Neuronal stem cell (in vitro differentiated cells): Measurements from ENCODE around the gene CFAP77.

ENCODE experiments used
- DNase-seq: peaks from one replicate; pipeline ENCODE4 v3.0.0-alpha.2; 2013; ENCODE audit warnings: low spot score
- H2AFZ ChIP-seq: one replicate; pipeline ENCODE4 v1.6.1; 2013; ENCODE audit warnings: mild to moderate bottlenecking, low read length, inconsistent platforms
- H2AK5ac ChIP-seq: 2 replicates; pipeline ENCODE4 v1.6.1; 2013; ENCODE audit warnings: low read depth, mild to moderate bottlenecking, inconsistent platforms, low read length, moderate library complexity, mixed read lengths
- H2BK120ac ChIP-seq: 2 replicates; pipeline ENCODE4 v1.6.1; 2013; ENCODE audit warnings: low read depth, mild to moderate bottlenecking, inconsistent platforms, low read length, moderate library complexity, mixed read lengths
- H2BK12ac ChIP-seq: one replicate; pipeline ENCODE4 v1.6.1; 2013; ENCODE audit warnings: low read length, inconsistent platforms
- H2BK15ac ChIP-seq: 2 replicates; pipeline ENCODE4 v1.6.1; 2013; ENCODE audit warnings: mild to moderate bottlenecking, low read length, inconsistent platforms, mixed read lengths
- H2BK5ac ChIP-seq: one replicate; pipeline ENCODE4 v1.6.1; 2013; ENCODE audit warnings: inconsistent platforms, mild to moderate bottlenecking, low read length, moderate library complexity
- H3K14ac ChIP-seq: one replicate; pipeline ENCODE4 v1.6.1; 2013; ENCODE audit warnings: low read length, inconsistent platforms
- H3K18ac ChIP-seq: 2 replicates; pipeline ENCODE4 v1.6.1; 2013; ENCODE audit warnings: low read length, inconsistent platforms
- H3K23ac ChIP-seq: 2 replicates; pipeline ENCODE4 v1.6.1; 2013; ENCODE audit warnings: low read depth, mild to moderate bottlenecking, mixed read lengths, low read length, inconsistent platforms; ENCODE audit not compliant: poor library complexity
- H3K27ac ChIP-seq: replicated peaks from 3 replicates; pipeline ENCODE4 v1.5.1; 2013; ENCODE audit warnings: low read length, inconsistent platforms
- H3K27me3 ChIP-seq, 3 experiments: 2 replicates each; pipeline ENCODE4 v1.6.1; 2013; ENCODE audit warnings: low read length in 3 of 3, mild to moderate bottlenecking in 2 of 3, inconsistent platforms in 1 of 3, low read depth in 1 of 3, mixed read lengths in 1 of 3, moderate library complexity in 1 of 3; ENCODE audit not compliant: control insufficient read depth in 3 of 3, insufficient read depth in 3 of 3
- H3K36me3 ChIP-seq, 2 donors: replicated peaks in 1 of 2; 2 replicates each; pipeline ENCODE4 v1.6.1; 2013; ENCODE audit warnings: low read length in 2 of 2; ENCODE audit not compliant: control insufficient read depth in 2 of 2, insufficient read depth in 2 of 2
- H3K4ac ChIP-seq: 2 replicates; pipeline ENCODE4 v1.6.1; 2013; ENCODE audit warnings: inconsistent platforms, mild to moderate bottlenecking, low read length, moderate library complexity
- H3K4me1 ChIP-seq, 2 donors: 1 replicate in 1 of 2; 2 replicates in 1 of 2; pipeline ENCODE4 v1.6.1; 2013; ENCODE audit warnings: low read length in 2 of 2, low read depth in 1 of 2; ENCODE audit not compliant: control insufficient read depth in 2 of 2, insufficient read depth in 1 of 2
- H3K4me2 ChIP-seq: one replicate; pipeline ENCODE4 v1.6.1; 2013; ENCODE audit warnings: mild to moderate bottlenecking, low read length, inconsistent platforms; ENCODE audit not compliant: insufficient read depth, poor library complexity, severe bottlenecking
- H3K4me3 ChIP-seq, 2 donors: 2 replicates each; pipeline ENCODE4 v1.5.1; 2013; ENCODE audit warnings: low read length in 2 of 2, mild to moderate bottlenecking in 2 of 2, inconsistent platforms in 1 of 2, moderate library complexity in 1 of 2
- H3K79me1 ChIP-seq: one replicate; pipeline ENCODE4 v1.6.1; 2013; ENCODE audit warnings: low read depth, mild to moderate bottlenecking, inconsistent platforms, low read length, moderate library complexity
- H3K9ac ChIP-seq: one replicate; pipeline ENCODE4 v1.6.1; 2013; ENCODE audit warnings: mild to moderate bottlenecking, low read depth, low read length, inconsistent platforms; ENCODE audit not compliant: poor library complexity
- H3K9me3 ChIP-seq, 2 donors: replicated peaks in 1 of 2; 2 replicates each; pipeline versions ENCODE3 to v1.6.1; 2013; ENCODE audit warnings: low read length in 2 of 2, mild to moderate bottlenecking in 2 of 2, inconsistent platforms in 1 of 2, low read depth in 1 of 2, mixed read lengths in 1 of 2, moderate library complexity in 1 of 2; ENCODE audit not compliant: control insufficient read depth in 2 of 2, insufficient read depth in 1 of 2
- H4K8ac ChIP-seq: one replicate; pipeline ENCODE4 v1.6.1; 2013; ENCODE audit warnings: low read depth, mild to moderate bottlenecking, inconsistent platforms, low read length, moderate library complexity
- H4K91ac ChIP-seq: one replicate; pipeline ENCODE4 v1.6.1; 2013; ENCODE audit warnings: low read length, low read depth, mild to moderate bottlenecking, inconsistent platforms; ENCODE audit not compliant: poor library complexity
- WGBS, 2 donors: extraction: QIAGEN DNeasy Blood & Tissue Kit; methylation state at CpG; one replicate each; pipeline ENCODE4 v1.1.7; 2013; ENCODE audit warnings: missing lambda C conversion rate in 2 of 2, mixed read lengths in 1 of 2; ENCODE audit not compliant: insufficient read length in 2 of 2, insufficient replicate concordance in 1 of 2; ENCODE audit errors: extremely low coverage in 2 of 2; 5-methylcytosine and 5-hydroxymethylcytosine counted together

CFAP77 gene

GRCh38 chr9:132539096-132539495 is 129.1 kb downstream of the CFAP77 start:
- Histone ChIP-seq H2AK5ac (no peak overlapping the region), H3K18ac (no peak overlapping the region), H4K91ac (no peak overlapping the region), H2BK5ac (no peak overlapping the region), H3K14ac (no peak overlapping the region), H3K4me1 (peaks cover 2 to 12% of the 10 kb centered on the region in 2 donors), H3K36me3 (no peaks in the 10 kb centered on the region), H3K79me1 (no peaks in the 10 kb centered on the region), H2BK12ac (no peak overlapping the region), H2BK15ac (no peak overlapping the region), H3K27ac (no peak overlapping the region), H3K9ac (no peak overlapping the region), H4K8ac (no peak overlapping the region), H3K23ac (no peak overlapping the region), H2BK120ac (no peak overlapping the region), H3K9me3 (peaks cover 3 to 4% of the 10 kb centered on the region in 2 donors), H2AFZ (no peak overlapping the region), H3K27me3 (peaks cover 0 to 23% (median 0%) of the 10 kb centered on the region in 3 experiments), H3K4me2 (no peak overlapping the region), H3K4ac (no peak overlapping the region), H3K4me3 (no peak overlapping the region)
- DNase-seq: no peak
- WGBS, 2 donors: no CpG with 5 or more reads among the region's 7 CpGs

DNA sequence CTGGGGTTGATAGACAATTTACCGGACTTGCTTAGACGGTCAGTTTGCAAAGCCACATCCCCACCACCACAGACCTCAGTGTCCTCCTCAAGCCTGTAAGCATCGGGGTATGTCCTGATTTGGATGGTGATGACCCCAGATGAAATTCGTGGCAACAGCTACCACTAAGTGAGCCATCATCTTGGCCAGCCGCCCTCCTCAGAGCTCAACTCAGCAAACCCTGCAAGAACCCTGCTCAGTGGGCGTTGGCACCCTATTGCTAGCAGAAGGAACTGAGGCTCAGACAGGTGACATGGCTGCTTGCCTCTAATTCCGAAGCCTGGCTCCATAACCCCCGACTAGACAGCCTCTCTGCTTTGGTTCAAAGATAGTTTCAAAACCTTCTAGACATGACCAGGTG is 131.0 kb downstream of the CFAP77 start:
- Histone ChIP-seq H2BK5ac (no peak overlapping the region), H3K9me3 (peaks cover 0 to under 1% of the 10 kb centered on the region in 2 donors), H3K18ac (no peak overlapping the region), H3K4me2 (no peak overlapping the region), H3K36me3 (no peaks in the 10 kb centered on the region), H3K27me3 (peaks cover 0 to 37% (median 0%) of the 10 kb centered on the region in 3 experiments), H2AK5ac (no peak overlapping the region), H3K4me3 (no peak overlapping the region), H4K91ac (peak overlapping the region; percentile 40), H4K8ac (no peak overlapping the region), H2BK120ac (no peak overlapping the region), H3K4ac (no peak overlapping the region), H3K14ac (no peak overlapping the region), H3K9ac (no peak overlapping the region), H2BK15ac (no peak overlapping the region), H3K23ac (no peak overlapping the region), H3K79me1 (no peaks in the 10 kb centered on the region), H3K4me1 (peaks cover 2 to 19% of the 10 kb centered on the region in 2 donors), H2AFZ (no peak overlapping the region), H2BK12ac (no peak overlapping the region), H3K27ac (no peak overlapping the region)
- no CpG with 5 or more reads among the region's 8 CpGs for WGBS, 2 donors
- DNase-seq: no peak

GRCh38 chr9:132541870-132542830 is 132.1 kb downstream of the CFAP77 start:
- no CpG with 5 or more reads among the region's 19 CpGs for WGBS, 2 donors
- Histone ChIP-seq H4K8ac (no peak overlapping the region), H3K4me3 (no peak overlapping the region), H3K23ac (no peak overlapping the region), H3K27ac (no peak overlapping the region), H3K9me3 (no peaks in the 10 kb centered on the region), H3K18ac (peak overlapping the region; percentile 81), H2BK15ac (peak overlapping the region; percentile 76), H2AK5ac (peak overlapping the region; percentile 44), H2BK120ac (peak overlapping the region; percentile 6), H3K27me3 (peaks cover 0 to 37% (median 0%) of the 10 kb centered on the region in 3 experiments), H3K79me1 (no peaks in the 10 kb centered on the region), H2AFZ (no peak overlapping the region), H2BK12ac (no peak overlapping the region), H2BK5ac (peak overlapping the region; percentile 8), H3K4me1 (peaks cover 10 to 26% of the 10 kb centered on the region in 2 donors), H3K4ac (no peak overlapping the region), H3K9ac (no peak overlapping the region), H4K91ac (no peak overlapping the region), H3K36me3 (no peaks in the 10 kb centered on the region), H3K4me2 (no peak overlapping the region), H3K14ac (peak overlapping the region; percentile 2)
- DNase-seq: no peak

GRCh38 chr9:132543251-132543650 is 133.2 kb downstream of the CFAP77 start:
- Histone ChIP-seq H3K14ac (peak overlapping the region; percentile 32), H3K4me1 (peaks cover 17 to 27% of the 10 kb centered on the region in 2 donors), H3K27me3 (peaks cover 0 to 37% (median 0%) of the 10 kb centered on the region in 3 experiments), H3K9me3 (no peaks in the 10 kb centered on the region), H3K79me1 (no peaks in the 10 kb centered on the region), H3K9ac (peak overlapping the region; percentile 55), H4K8ac (no peak overlapping the region), H2AK5ac (peak overlapping the region; percentile 91), H2BK5ac (no peak overlapping the region), H2AFZ (no peak overlapping the region), H2BK120ac (peak overlapping the region; percentile 76), H3K36me3 (no peaks in the 10 kb centered on the region), H3K4me3 (no peak overlapping the region), H2BK12ac (peak overlapping the region; percentile 2), H3K23ac (no peak overlapping the region), H3K4me2 (no peak overlapping the region), H4K91ac (no peak overlapping the region), H3K4ac (no peak overlapping the region), H2BK15ac (peak overlapping the region; percentile 76), H3K18ac (peak overlapping the region; percentile 89), H3K27ac (no peak overlapping the region)
- WGBS, 2 donors: no CpG with 5 or more reads among the region's 4 CpGs
- DNase-seq: no peak
